H1 (cell line): ENCODE measurements around the gene GATC. TPM values are rescaled to one million over a fixed set of nuclear protein-coding genes. Genes with fewer than 3 reads are reported as not detected.

Experiments
- CTCF ChIA-PET: fragments of 300-600 bp; sonication (Branson Sonifier 250); formaldehyde crosslinking; loops from one replicate; lab custom pipeline; 2021; ENCODE audit not compliant: partially characterized antibody; lab: Charles Lee
- POLR2A ChIA-PET: fragments of 300-600 bp; sonication (Branson Sonifier 250); formaldehyde crosslinking; loops from one replicate; lab custom pipeline; 2021; ENCODE audit warnings: inconsistent platforms; ENCODE audit not compliant: partially characterized antibody; lab: Charles Lee
- DNase-seq, 2 experiments: peaks; one replicate each; pipeline versions ENCODE4 v3.0.0 to v3.0.0-alpha.2; 2010 to 2022; ENCODE audit warnings: low spot score in 2 of 2, low read depth in 1 of 2, mixed read lengths in 1 of 2
- FAIRE-seq: peaks from 2 replicates; lab custom pipeline; 2011; peaks lifted over from hg19 to GRCh38; lab: Jason Lieb, UNC
- H2AFZ ChIP-seq: 2 replicates; pipeline ENCODE4 v1.8.1; 2012; ENCODE audit warnings: low read length, inconsistent platforms
- H2AK5ac ChIP-seq: 2 replicates; pipeline ENCODE4 v1.6.1; 2013; ENCODE audit warnings: low read depth, low read length
- H2BK120ac ChIP-seq: replicated peaks from 2 replicates; pipeline ENCODE3; 2013; ENCODE audit warnings: low read depth, low read length, inconsistent platforms
- H2BK12ac ChIP-seq: 2 replicates; pipeline ENCODE4 v1.6.1; 2013; ENCODE audit warnings: low read depth, low read length
- H2BK15ac ChIP-seq: 2 replicates; pipeline ENCODE4 v1.6.1; 2013; ENCODE audit warnings: low read length
- H2BK20ac ChIP-seq: 2 replicates; pipeline ENCODE4 v1.6.1; 2013; ENCODE audit warnings: low read length
- H2BK5ac ChIP-seq: 2 replicates; pipeline ENCODE4 v1.6.1; 2013; ENCODE audit warnings: low read depth, low read length
- H3K14ac ChIP-seq: 2 replicates; pipeline ENCODE4 v1.6.1; 2013; ENCODE audit warnings: inconsistent platforms; ENCODE audit not compliant: insufficient read length
- H3K18ac ChIP-seq: 2 replicates; pipeline ENCODE4 v1.6.1; 2013; ENCODE audit warnings: low read length; ENCODE audit errors: extremely low read depth
- H3K23ac ChIP-seq: 2 replicates; pipeline ENCODE4 v1.6.1; 2013; ENCODE audit warnings: inconsistent platforms; ENCODE audit not compliant: insufficient read length
- H3K23me2 ChIP-seq: 2 replicates; pipeline ENCODE4 v1.6.1; 2013; ENCODE audit warnings: low read depth, low read length
- H3K27ac ChIP-seq: 2 replicates; pipeline ENCODE4 v1.6.1; 2011; ENCODE audit warnings: low read depth, low read length, inconsistent platforms
- H3K27me3 ChIP-seq, 4 experiments: replicated peaks in 1 of 4; 1 replicate in 1 of 4; 2 replicates in 3 of 4; pipeline versions ENCODE4 v1.6.1 to v1.8.1; 2011 to 2013; ENCODE audit warnings: low read length in 3 of 4, mild to moderate bottlenecking in 3 of 4, inconsistent platforms in 2 of 4, mixed read lengths in 2 of 4, moderate library complexity in 1 of 4; ENCODE audit not compliant: control insufficient read depth in 3 of 4, insufficient read depth in 3 of 4; ENCODE audit errors: extremely low read depth in 1 of 4
- H3K36me3 ChIP-seq, 4 experiments: 2 replicates each; pipeline versions ENCODE4 v1.6.1 to v1.8.1; 2011 to 2013; ENCODE audit warnings: mild to moderate bottlenecking in 4 of 4, low read length in 3 of 4, moderate library complexity in 2 of 4, control low read depth in 1 of 4, inconsistent platforms in 1 of 4; ENCODE audit not compliant: insufficient read depth in 4 of 4, control insufficient read depth in 2 of 4
- H3K4ac ChIP-seq: replicated peaks from 2 replicates; pipeline ENCODE3; 2013; ENCODE audit warnings: low read length, low read depth, mixed read lengths, inconsistent platforms; ENCODE audit not compliant: insufficient read length
- H3K4me1 ChIP-seq, 4 experiments: replicated peaks in 1 of 4; 1 replicate in 1 of 4; 2 replicates in 3 of 4; pipeline versions ENCODE4 v1.6.1 to v1.8.1; 2011 to 2013; ENCODE audit warnings: low read length in 3 of 4, inconsistent platforms in 2 of 4, mixed read lengths in 1 of 4; ENCODE audit not compliant: insufficient read depth in 4 of 4, control insufficient read depth in 3 of 4
- H3K4me2 ChIP-seq, 2 experiments: 2 replicates each; pipeline versions ENCODE4 v1.6.1 to v1.8.1; 2011 to 2013; ENCODE audit warnings: low read depth in 2 of 2, low read length in 2 of 2, control low read depth in 1 of 2, inconsistent platforms in 1 of 2, mild to moderate bottlenecking in 1 of 2; ENCODE audit not compliant: insufficient read depth in 1 of 2
- H3K4me3 ChIP-seq, 4 experiments: fragments of 200-600, 300-600 bp in 1 of 4; sonication (generic), shearing (Covaris generic), sonication (Bioruptor Twin) in 1 of 4; 2 replicates each; pipeline versions ENCODE4 v1.5.1 to v1.8.1; 2011 to 2016; ENCODE audit warnings: low read length in 4 of 4, low read depth in 3 of 4, control low read depth in 2 of 4, inconsistent platforms in 2 of 4, mild to moderate bottlenecking in 2 of 4, mixed read lengths in 1 of 4, moderate library complexity in 1 of 4; ENCODE audit not compliant: insufficient read depth in 2 of 4; ENCODE audit errors: extremely low read depth in 1 of 4
- H3K56ac ChIP-seq: replicated peaks from 2 replicates; pipeline ENCODE3; 2013; ENCODE audit warnings: low read depth, mild to moderate bottlenecking, mixed read lengths, low read length, inconsistent platforms; ENCODE audit not compliant: insufficient read length
- H3K79me1 ChIP-seq: 2 replicates; pipeline ENCODE4 v1.6.1; 2013; ENCODE audit warnings: low read depth, low read length, control low read depth
- H3K79me2 ChIP-seq, 2 experiments: 2 replicates each; pipeline versions ENCODE4 v1.6.1 to v1.8.1; 2012 to 2013; ENCODE audit warnings: low read length in 2 of 2, mild to moderate bottlenecking in 2 of 2, inconsistent platforms in 1 of 2; ENCODE audit not compliant: insufficient read depth in 2 of 2, control insufficient read depth in 1 of 2
- H3K9ac ChIP-seq, 4 experiments: replicated peaks in 1 of 4; 1 replicate in 1 of 4; 2 replicates in 3 of 4; pipeline versions ENCODE4 v1.6.1 to v1.8.1; 2011 to 2013; ENCODE audit warnings: low read depth in 3 of 4, low read length in 3 of 4, control low read depth in 2 of 4, mild to moderate bottlenecking in 2 of 4, moderate library complexity in 2 of 4, inconsistent platforms in 1 of 4; ENCODE audit errors: extremely low read depth in 1 of 4
- H3K9me3 ChIP-seq, 2 experiments: 2 replicates each; pipeline versions ENCODE4 v1.6.1 to v1.8.1; 2012 to 2013; ENCODE audit warnings: mild to moderate bottlenecking in 2 of 2, moderate library complexity in 2 of 2, control low read depth in 1 of 2, inconsistent platforms in 1 of 2, low read depth in 1 of 2, low read length in 1 of 2, mixed read lengths in 1 of 2; ENCODE audit not compliant: insufficient read depth in 2 of 2
- H4K20me1 ChIP-seq, 2 experiments: replicated peaks in 1 of 2; 2 replicates each; pipeline versions ENCODE3 to v1.8.1; 2011 to 2013; ENCODE audit warnings: inconsistent platforms in 2 of 2, low read length in 2 of 2, mild to moderate bottlenecking in 1 of 2; ENCODE audit not compliant: insufficient read depth in 2 of 2, control insufficient read depth in 1 of 2
- H4K5ac ChIP-seq: 2 replicates; pipeline ENCODE4 v1.6.1; 2013; ENCODE audit warnings: low read length, low read depth, mixed read lengths, inconsistent platforms; ENCODE audit not compliant: insufficient read length
- H4K8ac ChIP-seq: 2 replicates; pipeline ENCODE4 v1.8.0; 2013; ENCODE audit warnings: mild to moderate bottlenecking, moderate library complexity, low read length, inconsistent platforms; ENCODE audit not compliant: insufficient read depth; ENCODE audit errors: extremely low read depth
- H4K91ac ChIP-seq: replicated peaks from 2 replicates; pipeline ENCODE3; 2013; ENCODE audit warnings: low read length, mixed read lengths, inconsistent platforms; ENCODE audit not compliant: insufficient read length
- NRF1 ChIP-seq: IDR thresholded peaks from 2 replicates; pipeline ENCODE4 v1.6.1; 2011; ENCODE audit warnings: mild to moderate bottlenecking, low read depth, low read length, improper control_type of control experiment
- RBBP5 ChIP-seq: IDR thresholded peaks from 2 replicates; pipeline ENCODE4 v1.7.1; 2012; ENCODE audit warnings: low read depth, mild to moderate bottlenecking, inconsistent platforms, low read length, moderate library complexity, borderline replicate concordance
- WGBS, 2 experiments: shearing (Covaris generic) in 1 of 2; methylation state at CpG; one replicate each; pipeline versions ENCODE4 v1.1.6 to v1.1.7; 2013 to 2015; ENCODE audit warnings: low lambda C conversion rate in 2 of 2, mixed read lengths in 2 of 2, inconsistent platforms in 1 of 2, low coverage in 1 of 2, missing lambda C conversion rate in 1 of 2; ENCODE audit not compliant: insufficient replicate concordance in 2 of 2, insufficient coverage in 1 of 2, insufficient read length in 1 of 2; ENCODE audit errors: extremely low coverage in 1 of 2, missing lambda C conversion rate in 1 of 2; 5-methylcytosine and 5-hydroxymethylcytosine counted together
- polyA plus RNA-seq, 7 experiments: library from polyadenylated mRNA; depleted of rRNA in 3 of 7; stranded (reverse) in 5 of 7; unstranded in 2 of 7; fragments of >200 nt in 5 of 7; fragments of 200-250 nt in 2 of 7; gene quantifications; 1 replicate in 5 of 7; 2 replicates in 1 of 7; 4 replicates in 1 of 7; pipeline versions ENCODE4 v1.2.1 to v1.2.3, GENCODE V29; 2011 to 2013; ENCODE audit warnings: missing spikeins in 2 of 7, mixed read lengths in 2 of 7
- total RNA-seq: library from RNA; stranded (reverse); fragmentation: NEBNext Ultra II Directional; extraction: Animal tissue kit (Norgen Biotek cat#: 25700); gene quantifications from 2 replicates; pipeline ENCODE4 v1.2.1, GENCODE V29; 2021

The GATC gene
- total and polyA plus RNA-seq, 2 of the 8 experiments (the other 6 are each of a cell fraction or from before 2014, with no cell fraction given) = 13.2 to 30.4 TPM

GRCh38 chr12:120498870-120499515, 52.7 kb downstream of the GATC start:
- no peak overlapping the region for H2BK15ac ChIP-seq
- H2BK12ac ChIP-seq = no peak overlapping the region
- H3K27ac ChIP-seq = no peak overlapping the region
- no peak overlapping the region for H3K4me3 ChIP-seq
- no peak overlapping the region for H3K9ac ChIP-seq
- no peak overlapping the region for H3K23ac ChIP-seq
- H2BK5ac ChIP-seq = no peak overlapping the region
- H3K36me3 ChIP-seq = peaks cover 4 to 28% (median 17%) of the 10 kb centered on the region in 4 experiments; a peak in 7 of 8 replicates
- 0 out of 2 replicates have a peak, but pooled peaks cover 3% of the 10 kb centered on the region for H3K79me1 ChIP-seq
- H2AFZ ChIP-seq = no peak overlapping the region
- H3K14ac ChIP-seq = no peak overlapping the region
- H4K8ac ChIP-seq = no peak overlapping the region
- no peak for TF ChIP-seq NRF1
- TF ChIP-seq RBBP5 = no peak
- H2BK20ac ChIP-seq = no peak overlapping the region
- no peak for FAIRE-seq
- H2AK5ac ChIP-seq = no peak overlapping the region
- no peak for DNase-seq
- no peak overlapping the region for H4K91ac ChIP-seq
- WGBS, 2 experiments = 86% methylated on average over 3 of the region's 3 CpGs; no CpG with 5 or more reads in 1 of the 2 experiments
- POLR2A ChIA-PET = interaction anchor here (0.6 to 10.1 kb wide), 10 partner anchors 9 to 1156 kb away, joined by 3 to 119 read pairs (median 4); partner anchors contain the start of genes COQ5, GATC, RNF10 and SRSF9
- H3K18ac ChIP-seq = no peak overlapping the region
- no peak overlapping the region for H3K4ac ChIP-seq
- H3K79me2 ChIP-seq = peaks cover 16 to 20% of the 10 kb centered on the region in 2 experiments
- H3K56ac ChIP-seq = no peak overlapping the region
- H4K20me1 ChIP-seq = peaks cover 12 to 13% of the 10 kb centered on the region in 2 experiments
- CTCF ChIA-PET = interaction anchor here (0.7 to 1.8 kb wide), 6 partner anchors 8 to 83 kb away, joined by 3 to 6 read pairs (median 4); partner anchors contain the start of gene POP5
- no peaks in the 10 kb centered on the region for H3K27me3 ChIP-seq
- H3K9me3 ChIP-seq = no peaks in the 10 kb centered on the region
- H4K5ac ChIP-seq = no peak overlapping the region
- H2BK120ac ChIP-seq = no peak overlapping the region
- H3K23me2 ChIP-seq = peaks cover 10% of the 10 kb centered on the region
- H3K4me2 ChIP-seq = no peak overlapping the region
- H3K4me1 ChIP-seq = peaks cover 0 to 6% (median 1%) of the 10 kb centered on the region in 4 experiments; a peak in 3 of 7 replicates
